Gastrocnemius medialis (tissue), 4 donors: ENCODE measurements around the gene BMERB1.
"Not testable (repeated sequence)": the region's sequence is repeated elsewhere in the genome, so short reads cannot be mapped to it uniquely, and the experiment has no call there.

ENCODE experiments used
- CTCF ChIP-seq, 5 experiments: fragments of 450-650 bp in 3 of 5; fragments of 200-600 bp in 2 of 5; sonication (generic) in 2 of 5; IDR thresholded peaks in 4 of 5; conservative IDR thresholded peaks in 1 of 5; 1 replicate in 4 of 5; 2 replicates in 1 of 5; pipeline ENCODE4 v1.5.1; 2016 to 2019; ENCODE audit warnings: antibody characterized with exemption in 5 of 5, mild to moderate bottlenecking in 3 of 5, moderate library complexity in 3 of 5
- POLR2A ChIP-seq, 2 donors: fragments of 450-650 bp; IDR thresholded peaks; one replicate each; pipeline ENCODE4 v1.6.1; 2017; ENCODE audit warnings: antibody characterized with exemption in 2 of 2, mild to moderate bottlenecking in 2 of 2, moderate library complexity in 2 of 2

GRCh38 chr16:15442140-15442539, 7.8 kb downstream of the BMERB1 start:
- TF ChIP-seq CTCF (IDR thresholded peaks at IDR 0.05 in 4 of 5, conservative IDR thresholded peaks at IDR 0.05 in 1 of 5); POLR2A (IDR thresholded peaks at IDR 0.05): not testable (repeated sequence)
